Effector memory CD8-positive, alpha-beta T cell (primary cell): ENCODE measurements around the gene SEMA7A.

Experiments used
- ATAC-seq: fragments of 150-1000 bp; cut with Tn5 transposase; replicated peaks from 2 replicates; pipeline ENCODE4 v1.10.0; 2021; ENCODE audit warnings: mild to moderate bottlenecking, moderate library complexity
- DNase-seq, 3 experiments: peaks; one replicate each; pipeline ENCODE4 v3.0.0; 2021
- H3K27ac Mint-ChIP-seq, 2 donors: one replicate each; pipeline ENCODE4 v1.8.0; 2022; ENCODE audit warnings: mild to moderate bottlenecking in 2 of 2, mixed read lengths in 2 of 2, moderate library complexity in 2 of 2
- H3K27me3 Mint-ChIP-seq, 2 donors: one replicate each; pipeline ENCODE4 v1.8.0; 2022; ENCODE audit warnings: mixed read lengths in 2 of 2
- H3K36me3 Mint-ChIP-seq: one replicate; pipeline ENCODE4 v1.8.0; 2022; ENCODE audit warnings: mild to moderate bottlenecking, moderate library complexity, mixed read lengths; ENCODE audit not compliant: insufficient read depth
- H3K4me1 Mint-ChIP-seq, 2 donors: one replicate each; pipeline ENCODE4 v1.8.0; 2022; ENCODE audit warnings: low read depth in 2 of 2, mixed read lengths in 2 of 2
- H3K4me3 Mint-ChIP-seq, 2 donors: one replicate each; pipeline ENCODE4 v1.8.0; 2022; ENCODE audit warnings: mild to moderate bottlenecking in 2 of 2, mixed read lengths in 2 of 2, moderate library complexity in 2 of 2
- H3K9me3 Mint-ChIP-seq, 2 donors: one replicate each; pipeline ENCODE4 v1.8.0; 2022; ENCODE audit warnings: mixed read lengths in 2 of 2

The SEMA7A gene

GRCh38 chr15:74431116-74431515 lies 2.6 kb downstream of the SEMA7A start:
- no peak for DNase-seq
- Mint-ChIP-seq H3K36me3 (no peaks in the 10 kb centered on the region), H3K9me3 (no peaks in the 10 kb centered on the region), H3K4me1 (peaks cover 38 to 70% of the 10 kb centered on the region in 2 donors), H3K4me3 (peak overlapping the region in 1 of 2 donors; percentile 86), H3K27ac (peak overlapping the region; percentile 15 to 36), H3K27me3 (no peaks in the 10 kb centered on the region)
- ATAC-seq: no peak

GRCh38 chr15:74430510-74430951 lies 3.2 kb downstream of the SEMA7A start:
- no peaks in the 10 kb centered on the region for H3K9me3 Mint-ChIP-seq
- H3K4me3 Mint-ChIP-seq: no peak overlapping the region
- peaks cover 40 to 69% of the 10 kb centered on the region in 2 donors for H3K4me1 Mint-ChIP-seq
- H3K27ac Mint-ChIP-seq: peak overlapping the region; percentile 38 to 61
- ATAC-seq (no peak), DNase-seq (no peak)
- H3K36me3 Mint-ChIP-seq: no peaks in the 10 kb centered on the region
- H3K27me3 Mint-ChIP-seq: no peaks in the 10 kb centered on the region

GRCh38 chr15:74429781-74430400 lies 3.9 kb downstream of the SEMA7A start:
- Mint-ChIP-seq H3K4me1 (peaks cover 39 to 66% of the 10 kb centered on the region in 2 donors), H3K27me3 (no peaks in the 10 kb centered on the region), H3K36me3 (no peaks in the 10 kb centered on the region), H3K9me3 (no peaks in the 10 kb centered on the region), H3K27ac (peak overlapping the region; percentile 38 to 61), H3K4me3 (peak overlapping the region in 1 of 2 donors; percentile 5)
- ATAC-seq (no peak), DNase-seq (no peak)

GRCh38 chr15:74428970-74429780 lies 4.6 kb downstream of the SEMA7A start:
- Mint-ChIP-seq H3K9me3 (no peaks in the 10 kb centered on the region), H3K36me3 (no peaks in the 10 kb centered on the region), H3K27me3 (no peaks in the 10 kb centered on the region), H3K4me1 (peaks cover 32 to 65% of the 10 kb centered on the region in 2 donors), H3K4me3 (peak overlapping the region in 1 of 2 donors; percentile 5), H3K27ac (peak overlapping the region in 1 of 2 donors; percentile 61)
- no peak for DNase-seq
- no peak for ATAC-seq

GRCh38 chr15:74428442-74428787 lies 5.3 kb downstream of the SEMA7A start:
- no peak overlapping the region for H3K4me3 Mint-ChIP-seq
- ATAC-seq: no peak

GRCh38 chr15:74427607-74428441 lies 5.9 kb downstream of the SEMA7A start:
- Mint-ChIP-seq H3K4me3 (no peak overlapping the region), H3K36me3 (no peaks in the 10 kb centered on the region), H3K27ac (peak overlapping the region; percentile 65 to 87), H3K27me3 (no peaks in the 10 kb centered on the region), H3K4me1 (peaks cover 30 to 72% of the 10 kb centered on the region in 2 donors), H3K9me3 (no peaks in the 10 kb centered on the region)
- DNase-seq (no peak), ATAC-seq (no peak)

More at GRCh38 chr15:74428442-74428787, 5.3 kb downstream of the SEMA7A start:
- H3K4me1 Mint-ChIP-seq: peaks cover 30 to 71% of the 10 kb centered on the region in 2 donors
- no peak for DNase-seq
- H3K36me3 Mint-ChIP-seq: no peaks in the 10 kb centered on the region
- no peaks in the 10 kb centered on the region for H3K27me3 Mint-ChIP-seq
- H3K9me3 Mint-ChIP-seq: no peaks in the 10 kb centered on the region
- H3K27ac Mint-ChIP-seq: peak overlapping the region; percentile 65 to 87

- Mint-ChIP-seq H3K9me3 (no peaks in the 10 kb centered on the region), H3K36me3 (no peaks in the 10 kb centered on the region), H3K27me3 (no peaks in the 10 kb centered on the region), H3K27ac (peak overlapping the region in 1 of 2 donors; percentile 3), H3K4me3 (no peak overlapping the region), H3K4me1 (peaks cover 21 to 68% of the 10 kb centered on the region in 2 donors)
- no peak for ATAC-seq
- no peak for DNase-seq
Observed at GRCh38 chr15:74426404-74427281, 7.1 kb downstream of the SEMA7A start.

- peaks cover 21 to 66% of the 10 kb centered on the region in 2 donors for H3K4me1 Mint-ChIP-seq
- ATAC-seq (no peak), DNase-seq (no peak)
- no peaks in the 10 kb centered on the region for H3K9me3 Mint-ChIP-seq
- no peak overlapping the region for H3K4me3 Mint-ChIP-seq
- H3K27me3 Mint-ChIP-seq: no peaks in the 10 kb centered on the region
- H3K27ac Mint-ChIP-seq: no peak overlapping the region
- no peaks in the 10 kb centered on the region for H3K36me3 Mint-ChIP-seq
Observed at GRCh38 chr15:74425630-74426029, 8.1 kb downstream of the SEMA7A start.

GRCh38 chr15:74424901-74425528 lies 8.7 kb downstream of the SEMA7A start:
- H3K27ac Mint-ChIP-seq: peak overlapping the region; percentile 74 to 80
- H3K4me3 Mint-ChIP-seq: no peak overlapping the region
- ATAC-seq (no peak), DNase-seq (no peak)
- no peaks in the 10 kb centered on the region for H3K36me3 Mint-ChIP-seq
- H3K27me3 Mint-ChIP-seq: no peaks in the 10 kb centered on the region
- H3K4me1 Mint-ChIP-seq: peaks cover 25 to 66% of the 10 kb centered on the region in 2 donors
- no peaks in the 10 kb centered on the region for H3K9me3 Mint-ChIP-seq

GRCh38 chr15:74423431-74424257 lies 10.1 kb downstream of the SEMA7A start:
- Mint-ChIP-seq H3K27ac (peak overlapping the region; percentile 74 to 80), H3K4me3 (no peak overlapping the region)

GRCh38 chr15:74422652-74423430 lies 10.9 kb downstream of the SEMA7A start:
- ATAC-seq (no peak), DNase-seq (no peak)
- Mint-ChIP-seq H3K4me1 (peaks cover 16 to 53% of the 10 kb centered on the region in 2 donors), H3K27ac (peak overlapping the region in 1 of 2 donors; percentile 74), H3K36me3 (peaks cover 4% of the 10 kb centered on the region), H3K4me3 (no peak overlapping the region), H3K27me3 (no peaks in the 10 kb centered on the region), H3K9me3 (no peaks in the 10 kb centered on the region)

More at GRCh38 chr15:74423431-74424257, 10.1 kb downstream of the SEMA7A start:
- H3K4me1 Mint-ChIP-seq: peaks cover 20 to 61% of the 10 kb centered on the region in 2 donors
- DNase-seq: no peak
- no peaks in the 10 kb centered on the region for H3K9me3 Mint-ChIP-seq
- no peak for ATAC-seq
- H3K36me3 Mint-ChIP-seq: peaks cover 1% of the 10 kb centered on the region
- H3K27me3 Mint-ChIP-seq: no peaks in the 10 kb centered on the region
